ENCODE measurements around the gene KRT33A.

Gene KRT33A

DNA sequence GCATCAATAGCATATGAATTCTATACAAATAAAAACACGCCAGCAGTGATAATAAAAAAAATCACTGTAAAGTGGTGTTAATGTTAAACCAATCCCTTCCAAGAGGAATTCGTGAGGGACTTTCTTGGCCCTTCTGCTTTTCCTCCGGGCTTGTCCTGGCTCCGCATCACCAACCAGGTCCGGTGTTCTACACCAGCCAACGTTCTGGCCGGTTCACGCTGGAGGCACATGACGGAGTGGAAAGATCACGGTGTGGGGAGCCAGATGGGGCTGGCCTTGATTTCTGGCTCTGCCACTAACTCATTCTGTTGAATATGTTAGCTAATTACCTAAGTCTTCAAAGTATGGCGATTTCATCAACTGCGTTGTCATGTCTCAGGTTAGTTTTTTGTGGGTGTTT is 46.5 kb downstream of the KRT33A start:
- no peak for DNase-seq (ENCODE audit: low read depth in 2 of 2, low spot score in 1 of 2)

DNA sequence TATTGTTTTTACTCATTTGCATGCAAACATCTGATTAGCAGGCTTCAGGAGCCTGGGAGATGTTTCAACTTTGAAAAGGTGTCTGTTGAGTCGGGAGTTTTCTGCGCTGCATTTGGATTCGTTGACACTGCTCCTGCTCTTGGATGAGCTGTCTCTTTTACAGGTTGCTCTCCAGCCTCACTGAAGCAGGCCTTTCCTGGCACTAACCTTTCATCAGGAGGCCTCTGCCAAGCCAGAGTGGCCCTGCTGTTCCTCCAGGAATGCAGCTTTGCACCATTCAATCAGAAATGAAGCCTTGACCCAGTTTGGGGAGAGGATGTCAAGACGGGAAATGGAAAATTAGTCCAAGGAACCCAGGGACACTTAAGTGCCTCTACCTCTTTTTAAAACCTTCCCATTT is 47.6 kb downstream of the KRT33A start:
- DNase-seq (ENCODE audit: low read depth in 2 of 2, low spot score in 1 of 2), result no peak

DNA sequence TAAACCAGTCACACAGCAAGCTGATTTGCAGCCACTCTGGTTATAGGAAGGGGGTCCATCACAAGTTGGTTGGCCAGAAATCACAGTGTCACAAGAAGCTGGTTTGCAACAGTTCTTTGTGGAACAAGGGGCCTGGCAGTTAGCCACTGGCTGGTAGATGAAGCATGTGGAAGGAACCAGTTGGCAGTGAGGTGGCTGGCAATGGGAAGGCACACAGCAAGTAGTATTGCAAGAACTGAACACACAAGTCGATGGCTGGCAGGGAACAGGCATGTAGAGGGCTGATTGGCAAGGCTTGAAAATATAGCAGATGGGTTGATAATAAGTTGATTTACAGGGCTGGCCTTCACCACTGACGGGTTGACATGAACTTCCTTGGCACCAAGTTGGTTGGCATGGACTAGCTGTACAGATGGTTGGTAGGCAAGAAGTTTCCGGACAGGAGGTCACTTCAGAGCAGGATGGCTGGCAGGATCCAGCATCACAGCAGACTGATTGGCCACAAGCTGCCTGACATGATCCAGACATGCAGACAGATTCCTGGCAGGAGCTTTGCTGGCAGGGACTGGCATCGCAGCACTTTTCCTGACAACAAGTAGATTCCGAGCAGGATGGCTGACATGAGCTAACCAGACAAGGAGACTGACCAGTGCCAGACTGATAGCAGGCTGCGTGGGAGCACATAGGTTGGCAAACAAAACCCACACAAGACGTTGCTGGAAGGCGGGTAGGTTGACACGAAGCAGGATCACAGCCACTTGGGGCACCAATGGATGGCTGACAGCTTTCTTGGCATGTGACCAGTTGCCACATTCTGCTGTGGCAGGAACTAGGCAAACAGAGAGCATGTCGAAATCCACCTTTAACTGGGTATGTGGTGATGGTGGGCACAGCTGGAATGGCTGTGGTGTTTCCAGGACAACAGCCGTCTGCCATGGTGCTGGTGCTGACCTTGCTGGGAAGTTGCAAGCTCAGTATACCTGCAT is 48.4 kb downstream of the KRT33A start, which contains the start of gene KRTAP29-1:
Gene KRTAP29-1, minus strand, starts transcription at position 936 of the 986 bp plus-strand sequence. Its CDS starts 0 bp downstream, at position 936.
- DNase-seq (ENCODE audit: low read depth in 2 of 2, low spot score in 1 of 2), result no peak

DNA sequence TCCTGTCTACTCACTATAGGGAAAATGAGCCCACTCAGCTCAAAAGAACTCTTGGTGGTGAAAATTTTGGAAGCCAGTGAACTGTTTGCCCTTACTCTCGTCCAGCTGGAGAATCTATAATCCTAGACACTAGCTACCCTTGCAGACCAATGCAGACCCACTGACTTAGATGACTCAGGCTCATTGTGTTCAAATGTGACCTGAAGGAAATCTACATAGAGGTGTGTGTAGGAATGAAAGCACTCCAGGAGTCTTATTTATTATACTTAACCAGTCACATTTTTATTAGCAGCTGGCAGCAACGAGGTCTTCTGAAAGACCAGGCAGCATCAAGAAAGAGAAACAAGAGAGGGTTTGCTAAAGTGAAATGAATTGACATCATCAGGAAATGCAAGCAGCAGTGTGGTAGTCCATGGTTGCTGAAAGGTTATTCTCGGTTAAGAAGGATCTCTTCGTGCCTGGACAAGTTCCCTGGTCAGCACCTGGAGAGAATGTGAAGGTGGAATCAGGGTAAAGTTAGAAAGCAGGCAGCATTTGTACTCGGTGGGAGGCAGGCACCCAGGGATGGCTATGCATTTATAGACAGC is 49.3 kb downstream of the KRT33A start:
- DNase-seq (ENCODE audit: low read depth in 2 of 2, low spot score in 1 of 2), result no peak

DNA sequence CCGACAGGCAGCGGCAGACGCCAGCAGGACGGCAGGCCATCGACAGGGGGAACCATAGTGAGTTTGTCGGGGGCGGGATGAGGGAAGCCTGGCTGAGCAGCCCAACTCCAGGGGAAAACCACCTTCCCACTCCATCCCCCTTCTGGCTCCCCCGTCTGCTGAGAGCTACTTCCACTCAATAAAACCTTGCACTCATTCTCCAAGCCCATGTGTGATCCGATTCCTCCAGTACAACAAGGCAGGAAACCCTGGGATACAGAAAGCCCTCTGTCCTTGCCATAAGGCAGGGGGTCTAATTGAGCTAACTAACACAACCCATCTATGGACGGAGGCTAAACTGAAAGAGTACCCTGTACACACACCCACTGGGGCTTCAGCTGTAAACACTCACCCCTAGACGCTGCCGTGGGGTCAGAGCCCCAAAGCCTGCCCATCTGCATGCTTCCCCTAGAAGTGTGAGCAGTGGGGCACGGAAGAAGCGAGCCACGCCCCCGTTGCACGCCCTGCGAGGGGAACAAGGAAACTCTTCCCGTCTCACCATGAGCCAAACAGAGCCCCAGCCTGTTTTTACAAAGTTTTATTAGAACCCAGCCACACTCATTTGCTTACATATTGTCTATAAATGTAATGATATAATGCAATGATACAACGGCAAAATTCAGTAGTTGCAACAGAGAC is 52.0 kb downstream of the KRT33A start:
- no peak for DNase-seq (ENCODE audit: low read depth in 2 of 2, low spot score in 1 of 2)

DNA sequence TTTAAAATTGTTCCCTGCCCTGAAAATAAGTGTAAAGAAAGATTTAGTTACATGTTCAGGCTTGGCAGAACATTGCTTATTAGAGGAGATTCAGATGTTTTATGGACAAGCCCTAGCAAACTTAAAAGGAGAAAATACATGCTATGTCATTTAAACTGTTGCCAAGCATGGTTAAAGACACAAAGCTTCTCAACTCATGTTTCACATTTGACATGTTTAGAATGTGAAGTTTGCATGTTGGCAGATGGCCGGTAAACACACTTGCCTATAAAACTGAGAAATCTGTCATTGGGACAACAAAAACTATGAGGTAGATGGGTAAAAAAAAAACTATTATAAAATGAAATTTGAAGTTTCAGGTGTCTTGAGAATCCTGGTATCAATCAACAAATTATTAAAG is 53.8 kb downstream of the KRT33A start:
- no peak for DNase-seq (ENCODE audit: low read depth in 2 of 2, low spot score in 1 of 2)
